HepG2 (cell line): Measurements from ENCODE around the gene EXOSC9. TPM values are rescaled to one million over a fixed set of nuclear protein-coding genes. Genes with fewer than 3 reads are reported as not detected.

Experiments
- BHLHE40 ChIP-seq: IDR thresholded peaks from 2 replicates; pipeline ENCODE4 v1.6.1; 2011; ENCODE audit warnings: low read length, improper control_type of control experiment
- CHD4 ChIP-seq: fragments of 200-600 bp; sonication (generic); IDR thresholded peaks from 2 replicates; pipeline ENCODE4 v1.7.0; 2017; ENCODE audit warnings: mild to moderate bottlenecking, low read length, borderline replicate concordance
- ELF1 ChIP-seq: sonication (generic); formaldehyde crosslinking; IDR thresholded peaks from 2 replicates; pipeline ENCODE4 v1.4.0; 2020; ENCODE audit warnings: missing genetic modification reagents
- EP300 ChIP-seq, 3 experiments: sonication (generic) in 1 of 3; formaldehyde crosslinking in 1 of 3; IDR thresholded peaks; 2 replicates each; pipeline versions ENCODE4 v1.5.1 to v1.6.1; 2011 to 2020; ENCODE audit warnings: low read depth in 2 of 3, low read length in 2 of 3, borderline replicate concordance in 1 of 3, improper control_type of control experiment in 1 of 3, mild to moderate bottlenecking in 1 of 3, missing genetic modification reagents in 1 of 3, moderate library complexity in 1 of 3
- HOXA7 ChIP-seq: sonication (generic); formaldehyde crosslinking; IDR thresholded peaks from 2 replicates; pipeline ENCODE4 v1.8.1; 2022; ENCODE audit warnings: mild to moderate bottlenecking, missing genetic modification reagents, moderate library complexity
- KDM1A ChIP-seq: IDR thresholded peaks from 2 replicates; pipeline ENCODE4 v1.6.1; 2016; ENCODE audit warnings: missing compliant biosample characterization
- NPAS2 ChIP-seq: sonication (generic); formaldehyde crosslinking; IDR thresholded peaks from 2 replicates; pipeline ENCODE4 v1.8.0; 2022; ENCODE audit warnings: mild to moderate bottlenecking, missing genetic modification reagents, borderline replicate concordance
- RCOR2 ChIP-seq: IDR thresholded peaks from 2 replicates; pipeline ENCODE4 v1.6.1; 2016; ENCODE audit warnings: missing biosample characterization, missing genetic modification reagents
- SP4 ChIP-seq: sonication (generic); formaldehyde crosslinking; IDR thresholded peaks from 2 replicates; pipeline ENCODE4 v1.8.1; 2023; ENCODE audit warnings: mild to moderate bottlenecking, missing genetic modification reagents
- SRY ChIP-seq: sonication (generic); formaldehyde crosslinking; IDR thresholded peaks from 2 replicates; pipeline ENCODE4 v1.8.0; 2022; ENCODE audit warnings: mild to moderate bottlenecking, missing genetic modification reagents
- TRIM24 ChIP-seq: sonication (generic); formaldehyde crosslinking; IDR thresholded peaks from 2 replicates; pipeline ENCODE4 v1.8.0; 2022; ENCODE audit warnings: mild to moderate bottlenecking, missing genetic modification reagents
- U2AF1 ChIP-seq: fragments of 200-400 bp; formaldehyde crosslinking; optimal IDR thresholded peaks from 2 replicates; pipeline ENCODE3; 2017; ENCODE audit warnings: mild to moderate bottlenecking, low read depth, low read length
- ZC3H13 ChIP-seq: sonication (generic); formaldehyde crosslinking; IDR thresholded peaks from 2 replicates; pipeline ENCODE4 v1.8.1; 2023; ENCODE audit warnings: mild to moderate bottlenecking, missing genetic modification reagents, moderate library complexity
- ZFP62 ChIP-seq: sonication (generic); formaldehyde crosslinking; IDR thresholded peaks from 2 replicates; pipeline ENCODE4 v1.4.0; 2020; ENCODE audit warnings: missing genetic modification reagents
- ZFY ChIP-seq: sonication (generic); formaldehyde crosslinking; IDR thresholded peaks from 2 replicates; pipeline ENCODE4 v1.4.0; 2020; ENCODE audit warnings: missing genetic modification reagents
- ZNF121 ChIP-seq: sonication (generic); formaldehyde crosslinking; IDR thresholded peaks from 2 replicates; pipeline ENCODE4 v1.5.0; 2020; ENCODE audit warnings: mild to moderate bottlenecking, missing genetic modification reagents
- ZNF230 ChIP-seq: sonication (generic); formaldehyde crosslinking; IDR thresholded peaks from 2 replicates; pipeline ENCODE4 v1.4.0; 2020; ENCODE audit warnings: mild to moderate bottlenecking, missing genetic modification reagents
- ZNF296 ChIP-seq: sonication (generic); formaldehyde crosslinking; conservative IDR thresholded peaks from 2 replicates; pipeline ENCODE4 v1.5.0; 2020; ENCODE audit warnings: mild to moderate bottlenecking, missing genetic modification reagents
- ZNF777 ChIP-seq: sonication (generic); formaldehyde crosslinking; IDR thresholded peaks from 2 replicates; pipeline ENCODE4 v1.4.0; 2020; ENCODE audit warnings: missing genetic modification reagents
- ZNF841 ChIP-seq: sonication (generic); formaldehyde crosslinking; IDR thresholded peaks from 2 replicates; pipeline ENCODE4 v1.8.1; 2023; ENCODE audit warnings: missing genetic modification reagents, borderline replicate concordance
- ZNF878 ChIP-seq: sonication (generic); formaldehyde crosslinking; IDR thresholded peaks from 2 replicates; pipeline ENCODE4 v1.8.1; 2023; ENCODE audit warnings: mild to moderate bottlenecking, missing genetic modification reagents, moderate library complexity
- polyA plus RNA-seq, 8 experiments: library from polyadenylated mRNA; depleted of rRNA in 3 of 8; stranded (reverse) in 7 of 8; unstranded in 1 of 8; fragments of >200 nt; fragmentation: Illumina TruSeq in 4 of 8; extraction: Trizol in 4 of 8; gene quantifications; 2 replicates each; pipeline versions ENCODE4 v1.2.1 to v1.2.3, GENCODE V29; 2011 to 2016; ENCODE audit warnings: low read depth in 4 of 8, missing spikeins in 1 of 8, mixed read lengths in 1 of 8; ENCODE audit not compliant: insufficient read depth in 1 of 8
- total RNA-seq, 5 experiments: library from RNA; depleted of rRNA; stranded (reverse); fragments of >200 nt; fragmentation: Illumina TruSeq; extraction: Trizol; gene quantifications; 2 replicates each; pipeline ENCODE4 v1.2.3, GENCODE V29; 2016; ENCODE audit warnings: low read depth in 1 of 5
- TF ChIP-seq, protein P1 (sequence below): sonication (generic); formaldehyde crosslinking; IDR thresholded peaks from 2 replicates; pipeline ENCODE4 v1.4.0; 2020; ENCODE audit warnings: missing genetic modification reagents
- TF ChIP-seq, protein P2 (sequence below): sonication (generic); formaldehyde crosslinking; IDR thresholded peaks from 2 replicates; pipeline ENCODE4 v1.4.0; 2020; ENCODE audit warnings: missing genetic modification reagents, mild to moderate bottlenecking, borderline replicate concordance
- TF ChIP-seq, protein P3 (sequence below): sonication (generic); formaldehyde crosslinking; IDR thresholded peaks from 2 replicates; pipeline ENCODE4 v1.5.1; 2020; ENCODE audit warnings: mild to moderate bottlenecking, missing genetic modification reagents, borderline replicate concordance

The EXOSC9 gene
- total and polyA plus RNA-seq, 2 of the 13 experiments (the other 11 are each of a cell fraction or from before 2014, with no cell fraction given) = 26.0 to 48.0 TPM

DNA sequence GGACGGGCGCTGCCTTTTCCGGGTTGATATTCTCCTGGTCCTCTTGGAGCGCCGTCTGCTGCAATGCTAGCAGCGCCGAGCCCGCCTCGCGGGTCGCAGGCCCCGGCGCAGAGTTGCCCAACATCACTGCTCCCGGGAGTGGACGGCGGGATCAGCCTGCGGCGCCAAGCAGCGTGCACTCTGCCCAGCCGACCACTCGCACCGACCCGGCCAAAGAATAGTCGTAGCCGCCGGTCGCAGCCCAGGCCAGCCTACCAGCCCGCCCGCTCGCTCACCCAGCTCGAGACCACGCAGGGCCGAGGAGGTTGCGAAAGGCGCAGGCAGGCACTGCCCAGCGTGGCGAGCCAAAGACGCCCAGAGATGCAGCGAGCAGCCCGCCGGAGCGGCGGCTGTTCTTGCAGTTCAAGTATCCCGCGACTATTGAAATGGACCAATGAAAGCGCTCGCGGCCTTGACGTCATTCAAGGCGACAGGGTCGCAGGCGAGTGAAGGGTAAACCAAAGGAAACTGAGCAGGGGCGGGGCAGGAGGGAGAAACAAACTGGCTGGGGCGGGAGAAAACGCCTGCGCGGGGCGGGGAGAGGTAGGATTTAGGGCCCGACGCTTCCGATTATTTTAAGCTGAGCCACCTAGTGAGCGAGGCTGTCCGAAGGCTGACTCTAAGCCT lies 22.5 kb downstream of the EXOSC9 start, which contains the start of gene CCNA2 (continued):
- TF ChIP-seq ZC3H13 (CRISPR knock-in tag) (peak; percentile 91; the same call in 1 of the 2 replicates), EP300 (IDR thresholded peaks at IDR 0.05; ENCODE audit: low read depth in 2 of 2, low read length in 2 of 2) (0 out of 4 replicates have a peak, but pooled peaks of 1 of the 2 experiments have one; percentile 41), EP300 (CRISPR knock-in tag; IDR thresholded peaks at IDR 0.05; ENCODE audit: borderline replicate concordance) (no peak), BHLHE40 (no peak), CHD4 (no peak), ZNF878 (CRISPR knock-in tag) (peak; percentile 70; the same call in 1 of the 2 replicates), ZNF841 (0 out of 2 replicates have a peak, but pooled peaks have one; percentile 67), ZNF296 (CRISPR knock-in tag) (no peak), ZNF230 (CRISPR knock-in tag) (no peak), SP4 (CRISPR knock-in tag) (peak; percentile 87), ZFY (peak; percentile 73; the same call in 1 of the 2 replicates), NPAS2 (CRISPR knock-in tag) (no peak), KDM1A (CRISPR knock-in tag) (no peak), U2AF1 (no peak), HOXA7 (CRISPR knock-in tag) (no peak), ZNF777 (CRISPR knock-in tag) (peak; percentile 92), SRY (CRISPR knock-in tag) (peak; percentile 82; the same call in 1 of the 2 replicates), TRIM24 (CRISPR knock-in tag) (no peak), ZNF121 (no peak), RCOR2 (CRISPR knock-in tag) (0 out of 2 replicates have a peak, but pooled peaks have one; percentile 28), ELF1 (peak; percentile 69), ZFP62 (CRISPR knock-in tag) (no peak)
- TF ChIP-seq, protein P1, sequence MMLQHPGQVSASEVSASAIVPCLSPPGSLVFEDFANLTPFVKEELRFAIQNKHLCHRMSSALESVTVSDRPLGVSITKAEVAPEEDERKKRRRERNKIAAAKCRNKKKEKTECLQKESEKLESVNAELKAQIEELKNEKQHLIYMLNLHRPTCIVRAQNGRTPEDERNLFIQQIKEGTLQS = no peak
- TF ChIP-seq, protein P2, sequence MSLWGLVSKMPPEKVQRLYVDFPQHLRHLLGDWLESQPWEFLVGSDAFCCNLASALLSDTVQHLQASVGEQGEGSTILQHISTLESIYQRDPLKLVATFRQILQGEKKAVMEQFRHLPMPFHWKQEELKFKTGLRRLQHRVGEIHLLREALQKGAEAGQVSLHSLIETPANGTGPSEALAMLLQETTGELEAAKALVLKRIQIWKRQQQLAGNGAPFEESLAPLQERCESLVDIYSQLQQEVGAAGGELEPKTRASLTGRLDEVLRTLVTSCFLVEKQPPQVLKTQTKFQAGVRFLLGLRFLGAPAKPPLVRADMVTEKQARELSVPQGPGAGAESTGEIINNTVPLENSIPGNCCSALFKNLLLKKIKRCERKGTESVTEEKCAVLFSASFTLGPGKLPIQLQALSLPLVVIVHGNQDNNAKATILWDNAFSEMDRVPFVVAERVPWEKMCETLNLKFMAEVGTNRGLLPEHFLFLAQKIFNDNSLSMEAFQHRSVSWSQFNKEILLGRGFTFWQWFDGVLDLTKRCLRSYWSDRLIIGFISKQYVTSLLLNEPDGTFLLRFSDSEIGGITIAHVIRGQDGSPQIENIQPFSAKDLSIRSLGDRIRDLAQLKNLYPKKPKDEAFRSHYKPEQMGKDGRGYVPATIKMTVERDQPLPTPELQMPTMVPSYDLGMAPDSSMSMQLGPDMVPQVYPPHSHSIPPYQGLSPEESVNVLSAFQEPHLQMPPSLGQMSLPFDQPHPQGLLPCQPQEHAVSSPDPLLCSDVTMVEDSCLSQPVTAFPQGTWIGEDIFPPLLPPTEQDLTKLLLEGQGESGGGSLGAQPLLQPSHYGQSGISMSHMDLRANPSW (CRISPR knock-in tag) = no peak
- TF ChIP-seq, protein P3, sequence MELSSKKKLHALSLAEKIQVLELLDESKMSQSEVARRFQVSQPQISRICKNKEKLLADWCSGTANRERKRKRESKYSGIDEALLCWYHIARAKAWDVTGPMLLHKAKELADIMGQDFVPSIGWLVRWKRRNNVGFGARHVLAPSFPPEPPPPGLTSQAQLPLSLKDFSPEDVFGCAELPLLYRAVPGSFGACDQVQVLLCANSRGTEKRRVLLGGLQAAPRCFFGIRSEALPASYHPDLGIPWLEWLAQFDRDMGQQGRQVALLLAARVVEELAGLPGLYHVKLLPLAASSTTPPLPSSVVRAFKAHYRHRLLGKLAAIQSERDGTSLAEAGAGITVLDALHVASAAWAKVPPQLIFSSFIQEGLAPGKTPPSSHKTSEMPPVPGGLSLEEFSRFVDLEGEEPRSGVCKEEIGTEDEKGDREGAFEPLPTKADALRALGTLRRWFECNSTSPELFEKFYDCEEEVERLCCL (CRISPR knock-in tag) = no peak
